HL-60 (cell line): Measurements from ENCODE around the gene FOXR2.

ENCODE experiments used
- DNase-seq, 2 experiments: peaks; one replicate each; pipeline ENCODE4 v3.0.0-alpha.2; 2010 to 2020; ENCODE audit warnings: low read depth in 1 of 2, low spot score in 1 of 2
- H3K27ac ChIP-seq: fragments of 250-450 bp; sonication (Bioruptor Pico); replicated peaks from 2 replicates; pipeline ENCODE4 v1.5.1; 2020; ENCODE audit warnings: mild to moderate bottlenecking, moderate library complexity
- H3K27me3 ChIP-seq: fragments of 250-450 bp; sonication (Bioruptor Pico); 2 replicates; pipeline ENCODE4 v1.5.1; 2021; ENCODE audit warnings: mild to moderate bottlenecking, moderate library complexity; ENCODE audit not compliant: insufficient read depth, poor library complexity, severe bottlenecking
- H3K4me3 ChIP-seq: replicated peaks from 2 replicates; pipeline ENCODE4 v1.5.1; 2011; ENCODE audit warnings: mild to moderate bottlenecking, control low read depth, low read length; ENCODE audit not compliant: insufficient read depth
- CTCF ChIP-seq: IDR thresholded peaks from one replicate; pipeline ENCODE4 v1.5.1; 2011; ENCODE audit warnings: low read length, control low read depth, inconsistent platforms; ENCODE audit not compliant: insufficient read depth
- GABPA ChIP-seq: IDR thresholded peaks from 2 replicates; pipeline ENCODE4 v1.6.1; 2012; ENCODE audit warnings: low read depth
- POLR2AphosphoS5 ChIP-seq: IDR thresholded peaks from 2 replicates; pipeline ENCODE4 v1.6.1; 2012; ENCODE audit warnings: low read depth
- SPI1 ChIP-seq: IDR thresholded peaks from 2 replicates; pipeline ENCODE4 v1.6.1; 2012; ENCODE audit warnings: low read depth, mild to moderate bottlenecking, borderline replicate concordance
- TF ChIP-seq, protein P1 (sequence below): IDR thresholded peaks from 2 replicates; pipeline ENCODE4 v1.6.1; 2012; ENCODE audit warnings: low read depth; ENCODE audit not compliant: insufficient replicate concordance

FOXR2 gene

GRCh38 chrX:55624403-55624802 is 1.2 kb downstream of the FOXR2 start:
- no peak for TF ChIP-seq CTCF
- H3K27me3 ChIP-seq, result no peaks in the 10 kb centered on the region
- no peak overlapping the region for H3K27ac ChIP-seq
- no peak for DNase-seq
- no peak overlapping the region for H3K4me3 ChIP-seq

DNA sequence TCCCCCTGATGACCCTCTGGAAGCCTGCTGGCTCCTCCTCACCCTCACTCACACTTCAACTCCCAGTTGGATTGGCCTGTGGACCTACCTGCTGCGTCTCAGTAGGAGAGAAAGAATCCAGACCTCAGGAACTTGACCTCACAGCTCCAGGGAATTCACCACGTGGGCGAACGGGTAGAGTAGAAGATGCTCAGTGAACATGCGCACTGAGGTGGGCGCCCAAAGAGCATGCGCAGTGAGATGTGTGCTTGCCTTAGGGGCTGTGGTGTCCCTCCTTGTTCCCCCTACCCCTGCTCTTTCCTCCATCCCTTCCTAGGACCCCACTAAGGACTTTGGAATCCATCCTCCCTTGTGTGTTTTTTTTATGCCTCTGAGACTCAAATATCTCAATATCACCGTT is 12.9 kb downstream of the FOXR2 start:
- no peaks in the 10 kb centered on the region for H3K27me3 ChIP-seq
- no peak overlapping the region for H3K4me3 ChIP-seq
- no peak for DNase-seq
- no peak for TF ChIP-seq POLR2AphosphoS5
- TF ChIP-seq, protein P1, sequence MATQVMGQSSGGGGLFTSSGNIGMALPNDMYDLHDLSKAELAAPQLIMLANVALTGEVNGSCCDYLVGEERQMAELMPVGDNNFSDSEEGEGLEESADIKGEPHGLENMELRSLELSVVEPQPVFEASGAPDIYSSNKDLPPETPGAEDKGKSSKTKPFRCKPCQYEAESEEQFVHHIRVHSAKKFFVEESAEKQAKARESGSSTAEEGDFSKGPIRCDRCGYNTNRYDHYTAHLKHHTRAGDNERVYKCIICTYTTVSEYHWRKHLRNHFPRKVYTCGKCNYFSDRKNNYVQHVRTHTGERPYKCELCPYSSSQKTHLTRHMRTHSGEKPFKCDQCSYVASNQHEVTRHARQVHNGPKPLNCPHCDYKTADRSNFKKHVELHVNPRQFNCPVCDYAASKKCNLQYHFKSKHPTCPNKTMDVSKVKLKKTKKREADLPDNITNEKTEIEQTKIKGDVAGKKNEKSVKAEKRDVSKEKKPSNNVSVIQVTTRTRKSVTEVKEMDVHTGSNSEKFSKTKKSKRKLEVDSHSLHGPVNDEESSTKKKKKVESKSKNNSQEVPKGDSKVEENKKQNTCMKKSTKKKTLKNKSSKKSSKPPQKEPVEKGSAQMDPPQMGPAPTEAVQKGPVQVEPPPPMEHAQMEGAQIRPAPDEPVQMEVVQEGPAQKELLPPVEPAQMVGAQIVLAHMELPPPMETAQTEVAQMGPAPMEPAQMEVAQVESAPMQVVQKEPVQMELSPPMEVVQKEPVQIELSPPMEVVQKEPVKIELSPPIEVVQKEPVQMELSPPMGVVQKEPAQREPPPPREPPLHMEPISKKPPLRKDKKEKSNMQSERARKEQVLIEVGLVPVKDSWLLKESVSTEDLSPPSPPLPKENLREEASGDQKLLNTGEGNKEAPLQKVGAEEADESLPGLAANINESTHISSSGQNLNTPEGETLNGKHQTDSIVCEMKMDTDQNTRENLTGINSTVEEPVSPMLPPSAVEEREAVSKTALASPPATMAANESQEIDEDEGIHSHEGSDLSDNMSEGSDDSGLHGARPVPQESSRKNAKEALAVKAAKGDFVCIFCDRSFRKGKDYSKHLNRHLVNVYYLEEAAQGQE, result no peak
- no peak for TF ChIP-seq SPI1
- no peak for TF ChIP-seq CTCF
- no peak for TF ChIP-seq GABPA
- no peak overlapping the region for H3K27ac ChIP-seq

- no peak for TF ChIP-seq CTCF
- no peak for TF ChIP-seq GABPA
- H3K27me3 ChIP-seq, result no peaks in the 10 kb centered on the region
- no peak overlapping the region for H3K27ac ChIP-seq
- H3K4me3 ChIP-seq, result no peak overlapping the region
- no peak for DNase-seq
These were observed 15.7 kb downstream of the FOXR2 start for GRCh38 chrX:55638933-55639332.

DNA sequence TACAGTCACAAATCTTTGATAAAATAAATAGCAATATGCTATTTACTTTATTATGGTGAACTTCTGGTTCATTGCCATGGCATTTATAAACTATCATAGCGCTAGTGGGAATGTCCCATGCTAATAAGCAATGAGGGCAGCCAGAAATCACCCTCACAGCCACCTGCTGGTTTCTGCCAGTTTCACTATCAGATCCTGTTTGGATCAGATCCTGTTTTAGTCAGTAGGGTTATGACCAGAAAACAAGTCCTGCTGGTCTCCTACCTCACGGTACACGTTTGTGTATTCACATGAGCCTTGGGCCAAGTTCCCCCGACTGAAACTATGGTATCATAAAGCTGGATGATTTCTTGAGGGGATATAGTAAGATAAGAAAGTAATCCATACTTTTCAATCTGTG is 17.7 kb downstream of the FOXR2 start:
- DNase-seq, result no peak
- no peak overlapping the region for H3K27ac ChIP-seq
- H3K4me3 ChIP-seq, result no peak overlapping the region
- TF ChIP-seq GABPA (no peak), CTCF (no peak), POLR2AphosphoS5 (no peak), SPI1 (no peak)
- TF ChIP-seq, protein P1, result no peak
- H3K27me3 ChIP-seq, result no peaks in the 10 kb centered on the region
